ENCODE results near the gene STAP1. TPM values are rescaled to one million over a fixed set of nuclear protein-coding genes. Genes with fewer than 3 reads are reported as not detected.
"Not testable (repeated sequence)": the region's sequence is repeated elsewhere in the genome, so short reads cannot be mapped to it uniquely, and the experiment has no call there.

STAP1 gene
- total and polyA plus RNA-seq, 8 donors = 0.37 to 1.3 (median 1.1) TPM; not detected in 3

GRCh38 chr4:67634741-67635140, 76.2 kb downstream of the STAP1 start:
- 80 to 90% (median 83%) methylated on average over 2 of the region's 2 CpGs for WGBS, 5 donors
- TF ChIP-seq POLR2A (IDR thresholded peaks at IDR 0.05) (no peak), EP300 (IDR thresholded peaks at IDR 0.05) (no peak), POLR2AphosphoS5 (IDR thresholded peaks at IDR 0.05) (no peak), CTCF (IDR thresholded peaks at IDR 0.05) (no peak)
- Histone ChIP-seq H3K4me1 (no peaks in the 10 kb centered on the region), H3K36me3 (peaks cover 24 to 90% (median 75%) of the 10 kb centered on the region in 4 donors), H3K9me3 (no peaks in the 10 kb centered on the region), H3K4me3 (no peak overlapping the region), H3K27ac (no peak overlapping the region), H3K27me3 (no peaks in the 10 kb centered on the region)
- intact Hi-C loops (cut with DNase I; ENCODE audit: low total_unique reads) = no loop called here
- no peak for DNase-seq

GRCh38 chr4:67635331-67635730, 76.8 kb downstream of the STAP1 start:
- WGBS, 5 donors = 88 to 96% (median 94%) methylated on average over 2 of the region's 2 CpGs
- no peak overlapping the region for H3K4me3 ChIP-seq

GRCh38 chr4:67636978-67637377, 78.5 kb downstream of the STAP1 start:
- H3K36me3 ChIP-seq = peaks cover 16 to 87% (median 58%) of the 10 kb centered on the region in 4 donors
- H3K9me3 ChIP-seq; H3K27ac ChIP-seq; H3K27me3 ChIP-seq; DNase-seq; H3K4me1 ChIP-seq; H3K4me3 ChIP-seq; intact Hi-C loops (cut with DNase I; ENCODE audit: low total_unique reads): not testable (repeated sequence)
- 95 to 100% (median 100%) methylated on average over 1 to 30 of the region's 30 CpGs for WGBS, 5 donors

More at GRCh38 chr4:67635331-67635730, 76.8 kb downstream of the STAP1 start:
- Histone ChIP-seq H3K36me3 (peaks cover 24 to 88% (median 69%) of the 10 kb centered on the region in 4 donors), H3K4me1 (no peaks in the 10 kb centered on the region), H3K9me3 (no peaks in the 10 kb centered on the region), H3K27ac (no peak overlapping the region), H3K27me3 (no peaks in the 10 kb centered on the region)
- DNase-seq = no peak
- intact Hi-C loops (cut with DNase I; ENCODE audit: low total_unique reads) = no loop called here
- no peak for TF ChIP-seq POLR2A (IDR thresholded peaks at IDR 0.05)
- TF ChIP-seq POLR2AphosphoS5 (IDR thresholded peaks at IDR 0.05) = no peak
- no peak for TF ChIP-seq CTCF (IDR thresholded peaks at IDR 0.05)
- no peak for TF ChIP-seq EP300 (IDR thresholded peaks at IDR 0.05)

GRCh38 chr4:67638136-67638535, 79.6 kb downstream of the STAP1 start:
- 81 to 99% (median 93%) methylated on average over 5 of the region's 5 CpGs for WGBS, 5 donors
- intact Hi-C loops (cut with DNase I; ENCODE audit: low total_unique reads) = no loop called here

GRCh38 chr4:67651536-67651935, 93.0 kb downstream of the STAP1 start:
- no peaks in the 10 kb centered on the region for H3K4me1 ChIP-seq
- no peak overlapping the region for H3K4me3 ChIP-seq
- DNase-seq = no peak
- no peaks in the 10 kb centered on the region for H3K9me3 ChIP-seq
- H3K36me3 ChIP-seq = peaks cover 9 to 68% (median 65%) of the 10 kb centered on the region in 4 donors
- H3K27ac ChIP-seq = no peak overlapping the region
- intact Hi-C loops (cut with DNase I; ENCODE audit: low total_unique reads) = no loop called here
- TF ChIP-seq EP300 (IDR thresholded peaks at IDR 0.05) = no peak
- TF ChIP-seq POLR2AphosphoS5 (IDR thresholded peaks at IDR 0.05) = no peak
- no peak for TF ChIP-seq POLR2A (IDR thresholded peaks at IDR 0.05)
- no peak for TF ChIP-seq CTCF (IDR thresholded peaks at IDR 0.05)
- no peaks in the 10 kb centered on the region for H3K27me3 ChIP-seq

More at GRCh38 chr4:67638136-67638535, 79.6 kb downstream of the STAP1 start:
- DNase-seq = no peak
- Histone ChIP-seq H3K9me3 (no peaks in the 10 kb centered on the region), H3K4me1 (no peaks in the 10 kb centered on the region), H3K27me3 (no peaks in the 10 kb centered on the region), H3K36me3 (peaks cover 11 to 84% (median 52%) of the 10 kb centered on the region in 4 donors), H3K4me3 (no peak overlapping the region), H3K27ac (no peak overlapping the region)
- TF ChIP-seq POLR2A (IDR thresholded peaks at IDR 0.05) (no peak), EP300 (IDR thresholded peaks at IDR 0.05) (no peak)

Small RNA genes lying within 50 kb of the gene (small RNA-seq; reads per million reads assigned to genes)
- 0 reads per million in 4 donors for gene AC096720.1

Other genes starting within 250 kb of the STAP1 start
- 100 to 1,000 TPM in 1 of 5 donors, 10 to 100 TPM in 4; 30.3 to 159 (median 40.3) TPM for gene CENPC, start 13.2 kb upstream of the STAP1 start, total RNA-seq
- gene CENPC, start 13.2 kb upstream of the STAP1 start, polyA plus RNA-seq = 1 to 10 TPM; 2.7 to 5.8 (median 5.2) TPM
- 100 to 1,000 TPM in 1 of 5 donors, 10 to 100 TPM in 3, 1 to 10 TPM in 1; 5.8 to 253 (median 35.4) TPM for gene UBA6, start 142.4 kb downstream of the STAP1 start, total RNA-seq
- 1 to 10 TPM; 2.0 to 7.3 (median 4.9) TPM for gene UBA6, start 142.4 kb downstream of the STAP1 start, polyA plus RNA-seq
- gene GNRHR, start 195.7 kb downstream of the STAP1 start, total RNA-seq = not detected
- gene GNRHR, start 195.7 kb downstream of the STAP1 start, polyA plus RNA-seq = not detected

Measured in stomach (tissue), 9 donors.